ENCODE results near the gene GJB6.

The GJB6 gene

DNA sequence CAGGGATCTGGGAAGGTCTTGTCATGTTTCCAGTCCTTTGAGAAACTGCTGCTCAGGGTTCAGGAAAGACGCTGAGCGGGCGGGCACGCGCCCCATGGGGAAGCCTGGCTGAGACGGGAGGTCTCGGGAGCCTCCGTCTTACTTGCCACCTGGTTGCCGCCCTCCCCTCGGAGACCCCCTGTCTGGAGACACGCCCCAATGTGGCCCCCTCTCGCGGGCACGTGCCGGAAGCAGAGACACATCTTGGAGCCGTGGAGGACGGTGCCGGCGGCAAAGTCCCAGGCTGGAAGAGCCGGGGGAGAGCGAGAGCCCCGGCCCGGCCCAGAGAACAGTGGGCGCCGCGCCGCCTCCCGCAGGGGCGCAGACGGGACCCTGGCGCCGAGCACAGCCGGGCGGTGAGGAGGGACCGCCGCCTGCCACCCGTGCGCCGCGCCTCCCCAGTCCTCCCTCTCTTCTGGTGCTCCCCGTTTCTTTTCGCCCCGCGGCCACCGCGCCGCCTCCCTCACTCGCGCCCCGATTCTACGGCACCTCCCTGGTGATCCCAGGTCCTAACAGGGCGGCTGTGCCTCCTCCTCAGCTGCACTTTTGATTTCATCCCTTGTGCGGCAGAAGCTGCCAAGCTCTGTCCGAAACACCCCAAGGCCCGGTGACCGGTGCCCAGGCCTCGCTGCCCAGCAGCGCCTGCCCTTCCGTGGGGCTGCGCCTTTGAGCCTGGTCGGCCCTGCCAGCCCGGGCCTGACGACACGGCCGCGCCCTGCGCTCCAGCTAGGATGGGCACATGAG is 54.9 kb downstream of the GJB6 start:
- no peak for TF ChIP-seq ZFP3 (CRISPR knock-in tag; IDR thresholded peaks at IDR 0.05)
- TF ChIP-seq RARB (CRISPR knock-in tag; IDR thresholded peaks at IDR 0.05): no peak
- TF ChIP-seq TOX (CRISPR knock-in tag; IDR thresholded peaks at IDR 0.05; ENCODE audit: borderline replicate concordance): no peak
- no peak for TF ChIP-seq PPARA (CRISPR knock-in tag; IDR thresholded peaks at IDR 0.05; ENCODE audit: borderline replicate concordance)
- no peak for TF ChIP-seq ZNF70 (CRISPR knock-in tag; IDR thresholded peaks at IDR 0.05)
- TF ChIP-seq, protein P1, sequence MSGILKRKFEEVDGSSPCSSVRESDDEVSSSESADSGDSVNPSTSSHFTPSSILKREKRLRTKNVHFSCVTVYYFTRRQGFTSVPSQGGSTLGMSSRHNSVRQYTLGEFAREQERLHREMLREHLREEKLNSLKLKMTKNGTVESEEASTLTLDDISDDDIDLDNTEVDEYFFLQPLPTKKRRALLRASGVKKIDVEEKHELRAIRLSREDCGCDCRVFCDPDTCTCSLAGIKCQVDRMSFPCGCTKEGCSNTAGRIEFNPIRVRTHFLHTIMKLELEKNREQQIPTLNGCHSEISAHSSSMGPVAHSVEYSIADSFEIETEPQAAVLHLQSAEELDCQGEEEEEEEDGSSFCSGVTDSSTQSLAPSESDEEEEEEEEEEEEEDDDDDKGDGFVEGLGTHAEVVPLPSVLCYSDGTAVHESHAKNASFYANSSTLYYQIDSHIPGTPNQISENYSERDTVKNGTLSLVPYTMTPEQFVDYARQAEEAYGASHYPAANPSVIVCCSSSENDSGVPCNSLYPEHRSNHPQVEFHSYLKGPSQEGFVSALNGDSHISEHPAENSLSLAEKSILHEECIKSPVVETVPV (CRISPR knock-in tag; IDR thresholded peaks at IDR 0.05): no peak
- ATAC-seq: peak; percentile 27

DNA sequence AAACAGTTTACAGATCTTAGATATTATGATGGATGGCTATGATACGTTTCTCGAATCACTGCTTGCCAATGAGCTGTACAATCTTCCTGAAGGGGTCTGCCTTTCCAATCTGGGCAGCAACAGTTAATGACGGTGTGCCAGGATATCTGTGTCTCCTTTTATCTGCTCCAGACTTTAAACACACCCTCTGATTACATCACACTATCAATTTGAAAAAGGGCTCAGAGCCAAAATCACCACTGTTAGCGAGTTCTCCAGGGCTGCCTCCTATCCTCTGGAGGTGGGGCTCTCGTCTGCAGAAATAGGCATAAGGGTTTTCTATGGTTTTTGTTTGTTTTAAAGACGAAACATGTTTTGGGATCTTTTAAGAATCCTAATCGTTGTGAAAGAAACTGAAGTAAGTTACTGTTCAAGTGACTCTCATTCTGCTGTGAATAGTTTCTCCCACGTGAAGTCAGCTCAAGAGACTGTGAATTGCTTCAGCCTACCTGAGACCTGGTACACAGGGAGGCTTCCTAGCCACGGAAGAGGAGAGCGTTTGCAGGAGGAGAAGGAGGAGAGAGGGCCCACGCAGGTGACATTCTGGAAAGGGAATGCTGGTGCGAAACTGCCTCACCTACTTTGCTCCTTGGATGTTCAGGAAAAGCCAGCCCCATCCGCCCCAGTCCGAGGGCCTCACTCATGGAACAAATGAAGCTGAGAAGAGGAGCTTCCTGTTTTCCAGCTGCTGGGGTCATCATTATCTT is 56.0 kb downstream of the GJB6 start:
- no peak for ATAC-seq
- no peak for TF ChIP-seq RARB (CRISPR knock-in tag; IDR thresholded peaks at IDR 0.05)
- TF ChIP-seq ZNF70 (CRISPR knock-in tag; IDR thresholded peaks at IDR 0.05): no peak
- no peak for TF ChIP-seq ZC3H10 (CRISPR knock-in tag; IDR thresholded peaks at IDR 0.05)
- TF ChIP-seq, protein P2, sequence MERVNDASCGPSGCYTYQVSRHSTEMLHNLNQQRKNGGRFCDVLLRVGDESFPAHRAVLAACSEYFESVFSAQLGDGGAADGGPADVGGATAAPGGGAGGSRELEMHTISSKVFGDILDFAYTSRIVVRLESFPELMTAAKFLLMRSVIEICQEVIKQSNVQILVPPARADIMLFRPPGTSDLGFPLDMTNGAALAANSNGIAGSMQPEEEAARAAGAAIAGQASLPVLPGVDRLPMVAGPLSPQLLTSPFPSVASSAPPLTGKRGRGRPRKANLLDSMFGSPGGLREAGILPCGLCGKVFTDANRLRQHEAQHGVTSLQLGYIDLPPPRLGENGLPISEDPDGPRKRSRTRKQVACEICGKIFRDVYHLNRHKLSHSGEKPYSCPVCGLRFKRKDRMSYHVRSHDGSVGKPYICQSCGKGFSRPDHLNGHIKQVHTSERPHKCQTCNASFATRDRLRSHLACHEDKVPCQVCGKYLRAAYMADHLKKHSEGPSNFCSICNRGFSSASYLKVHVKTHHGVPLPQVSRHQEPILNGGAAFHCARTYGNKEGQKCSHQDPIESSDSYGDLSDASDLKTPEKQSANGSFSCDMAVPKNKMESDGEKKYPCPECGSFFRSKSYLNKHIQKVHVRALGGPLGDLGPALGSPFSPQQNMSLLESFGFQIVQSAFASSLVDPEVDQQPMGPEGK (CRISPR knock-in tag; IDR thresholded peaks at IDR 0.05; ENCODE audit: borderline replicate concordance): no peak
- no peak for TF ChIP-seq ZNF565 (CRISPR knock-in tag; conservative IDR thresholded peaks at IDR 0.05; ENCODE audit: low read depth)
- no peak for TF ChIP-seq GLIS3 (CRISPR knock-in tag; IDR thresholded peaks at IDR 0.05)
- no peak for TF ChIP-seq SNAI2 (CRISPR knock-in tag; IDR thresholded peaks at IDR 0.05)
- no peak for TF ChIP-seq OSR1 (CRISPR knock-in tag; IDR thresholded peaks at IDR 0.05)
- TF ChIP-seq, protein P3, sequence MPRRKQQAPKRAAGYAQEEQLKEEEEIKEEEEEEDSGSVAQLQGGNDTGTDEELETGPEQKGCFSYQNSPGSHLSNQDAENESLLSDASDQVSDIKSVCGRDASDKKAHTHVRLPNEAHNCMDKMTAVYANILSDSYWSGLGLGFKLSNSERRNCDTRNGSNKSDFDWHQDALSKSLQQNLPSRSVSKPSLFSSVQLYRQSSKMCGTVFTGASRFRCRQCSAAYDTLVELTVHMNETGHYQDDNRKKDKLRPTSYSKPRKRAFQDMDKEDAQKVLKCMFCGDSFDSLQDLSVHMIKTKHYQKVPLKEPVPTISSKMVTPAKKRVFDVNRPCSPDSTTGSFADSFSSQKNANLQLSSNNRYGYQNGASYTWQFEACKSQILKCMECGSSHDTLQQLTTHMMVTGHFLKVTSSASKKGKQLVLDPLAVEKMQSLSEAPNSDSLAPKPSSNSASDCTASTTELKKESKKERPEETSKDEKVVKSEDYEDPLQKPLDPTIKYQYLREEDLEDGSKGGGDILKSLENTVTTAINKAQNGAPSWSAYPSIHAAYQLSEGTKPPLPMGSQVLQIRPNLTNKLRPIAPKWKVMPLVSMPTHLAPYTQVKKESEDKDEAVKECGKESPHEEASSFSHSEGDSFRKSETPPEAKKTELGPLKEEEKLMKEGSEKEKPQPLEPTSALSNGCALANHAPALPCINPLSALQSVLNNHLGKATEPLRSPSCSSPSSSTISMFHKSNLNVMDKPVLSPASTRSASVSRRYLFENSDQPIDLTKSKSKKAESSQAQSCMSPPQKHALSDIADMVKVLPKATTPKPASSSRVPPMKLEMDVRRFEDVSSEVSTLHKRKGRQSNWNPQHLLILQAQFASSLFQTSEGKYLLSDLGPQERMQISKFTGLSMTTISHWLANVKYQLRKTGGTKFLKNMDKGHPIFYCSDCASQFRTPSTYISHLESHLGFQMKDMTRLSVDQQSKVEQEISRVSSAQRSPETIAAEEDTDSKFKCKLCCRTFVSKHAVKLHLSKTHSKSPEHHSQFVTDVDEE (CRISPR knock-in tag; IDR thresholded peaks at IDR 0.05): no peak
- no peak for TF ChIP-seq ZFP30 (CRISPR knock-in tag; IDR thresholded peaks at IDR 0.05)
- TF ChIP-seq, protein P4, sequence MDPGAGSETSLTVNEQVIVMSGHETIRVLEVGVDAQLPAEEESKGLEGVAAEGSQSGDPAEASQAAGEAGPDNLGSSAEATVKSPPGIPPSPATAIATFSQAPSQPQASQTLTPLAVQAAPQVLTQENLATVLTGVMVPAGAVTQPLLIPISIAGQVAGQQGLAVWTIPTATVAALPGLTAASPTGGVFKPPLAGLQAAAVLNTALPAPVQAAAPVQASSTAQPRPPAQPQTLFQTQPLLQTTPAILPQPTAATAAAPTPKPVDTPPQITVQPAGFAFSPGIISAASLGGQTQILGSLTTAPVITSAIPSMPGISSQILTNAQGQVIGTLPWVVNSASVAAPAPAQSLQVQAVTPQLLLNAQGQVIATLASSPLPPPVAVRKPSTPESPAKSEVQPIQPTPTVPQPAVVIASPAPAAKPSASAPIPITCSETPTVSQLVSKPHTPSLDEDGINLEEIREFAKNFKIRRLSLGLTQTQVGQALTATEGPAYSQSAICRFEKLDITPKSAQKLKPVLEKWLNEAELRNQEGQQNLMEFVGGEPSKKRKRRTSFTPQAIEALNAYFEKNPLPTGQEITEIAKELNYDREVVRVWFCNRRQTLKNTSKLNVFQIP (CRISPR knock-in tag; IDR thresholded peaks at IDR 0.05; ENCODE audit: borderline replicate concordance, low read depth): no peak

DNA sequence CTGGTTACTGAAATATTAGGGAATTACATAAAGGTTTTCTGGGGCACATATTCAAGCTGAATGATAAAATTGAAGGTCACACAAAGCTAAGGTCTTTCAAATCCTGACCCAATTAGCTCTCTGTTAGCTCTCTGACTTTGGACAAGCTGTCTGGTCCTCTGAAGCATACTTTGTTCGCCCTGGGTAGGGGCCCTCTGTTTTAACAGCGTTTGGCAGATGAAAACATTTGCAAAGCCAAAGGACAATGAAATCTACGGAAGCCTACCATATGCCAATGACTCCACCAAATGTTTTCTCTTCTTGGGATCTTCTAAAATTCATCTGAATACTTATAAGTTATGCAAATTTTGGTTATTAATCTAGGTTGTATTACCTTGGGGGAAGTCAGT is 56.7 kb downstream of the GJB6 start:
- ATAC-seq: no peak
- TF ChIP-seq BACH2 (CRISPR knock-in tag; IDR thresholded peaks at IDR 0.05; ENCODE audit: borderline replicate concordance) (no peak), SNAI2 (CRISPR knock-in tag; IDR thresholded peaks at IDR 0.05) (no peak), ZFP3 (CRISPR knock-in tag; IDR thresholded peaks at IDR 0.05) (no peak)
- TF ChIP-seq, protein P5, sequence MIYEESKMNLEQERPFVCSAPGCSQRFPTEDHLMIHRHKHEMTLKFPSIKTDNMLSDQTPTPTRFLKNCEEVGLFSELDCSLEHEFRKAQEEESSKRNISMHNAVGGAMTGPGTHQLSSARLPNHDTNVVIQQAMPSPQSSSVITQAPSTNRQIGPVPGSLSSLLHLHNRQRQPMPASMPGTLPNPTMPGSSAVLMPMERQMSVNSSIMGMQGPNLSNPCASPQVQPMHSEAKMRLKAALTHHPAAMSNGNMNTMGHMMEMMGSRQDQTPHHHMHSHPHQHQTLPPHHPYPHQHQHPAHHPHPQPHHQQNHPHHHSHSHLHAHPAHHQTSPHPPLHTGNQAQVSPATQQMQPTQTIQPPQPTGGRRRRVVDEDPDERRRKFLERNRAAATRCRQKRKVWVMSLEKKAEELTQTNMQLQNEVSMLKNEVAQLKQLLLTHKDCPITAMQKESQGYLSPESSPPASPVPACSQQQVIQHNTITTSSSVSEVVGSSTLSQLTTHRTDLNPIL (CRISPR knock-in tag; IDR thresholded peaks at IDR 0.05; ENCODE audit: low read depth): no peak

Measured in SK-N-SH treated with all-trans-retinoic acid at 6 μM for 48 hours (cell line).